ENCODE results near the gene COL20A1.

Gene COL20A1

GRCh38 chr20:63309261-63310071 lies 16.5 kb downstream of the COL20A1 start:
- no peak for DNase-seq (ENCODE audit: low spot score)

- no peak for DNase-seq (ENCODE audit: low spot score)
Measured at GRCh38 chr20:63310265-63310991, 17.4 kb downstream of the COL20A1 start.

GRCh38 chr20:63311186-63311832 lies 18.3 kb downstream of the COL20A1 start:
- no peak for DNase-seq (ENCODE audit: low spot score)

- no peak for DNase-seq (ENCODE audit: low spot score)
Measured at GRCh38 chr20:63311833-63312243, 18.9 kb downstream of the COL20A1 start.

- DNase-seq (ENCODE audit: low spot score), result no peak
Measured at GRCh38 chr20:63312273-63312672, 19.3 kb downstream of the COL20A1 start.

GRCh38 chr20:63312690-63313348 lies 19.8 kb downstream of the COL20A1 start:
- no peak for DNase-seq (ENCODE audit: low spot score)

GRCh38 chr20:63313349-63314014 lies 20.5 kb downstream of the COL20A1 start:
- no peak for DNase-seq (ENCODE audit: low spot score)

GRCh38 chr20:63314015-63314471 lies 21.1 kb downstream of the COL20A1 start:
- no peak for DNase-seq (ENCODE audit: low spot score)

- no peak for DNase-seq (ENCODE audit: low spot score)
Measured at GRCh38 chr20:63314566-63315239, 21.7 kb downstream of the COL20A1 start.

- no peak for DNase-seq (ENCODE audit: low spot score)
Measured at GRCh38 chr20:63315240-63315689, 22.3 kb downstream of the COL20A1 start.

GRCh38 chr20:63315731-63316491 lies 22.9 kb downstream of the COL20A1 start:
- DNase-seq (ENCODE audit: low spot score), result no peak

- no peak for DNase-seq (ENCODE audit: low spot score)
Measured at GRCh38 chr20:63316502-63316921, 23.5 kb downstream of the COL20A1 start.

- DNase-seq (ENCODE audit: low spot score), result no peak
Measured at GRCh38 chr20:63317061-63317460, 24.1 kb downstream of the COL20A1 start.

GRCh38 chr20:63317601-63318291 lies 24.8 kb downstream of the COL20A1 start:
- DNase-seq (ENCODE audit: low spot score), result no peak

- DNase-seq (ENCODE audit: low spot score), result no peak
Measured at GRCh38 chr20:63318391-63319163, 25.6 kb downstream of the COL20A1 start.

GRCh38 chr20:63319164-63320040 lies 26.4 kb downstream of the COL20A1 start:
- no peak for DNase-seq (ENCODE audit: low spot score)

GRCh38 chr20:63320041-63320511 lies 27.1 kb downstream of the COL20A1 start:
- DNase-seq (ENCODE audit: low spot score), result no peak
